ENCODE data around the gene SV2C.

The SV2C gene

GRCh38 chr5:76106149-76106548 lies 23.0 kb downstream of the SV2C start:
- no peak for DNase-seq

GRCh38 chr5:76111477-76112174 lies 28.4 kb downstream of the SV2C start:
- DNase-seq, result no peak

DNA sequence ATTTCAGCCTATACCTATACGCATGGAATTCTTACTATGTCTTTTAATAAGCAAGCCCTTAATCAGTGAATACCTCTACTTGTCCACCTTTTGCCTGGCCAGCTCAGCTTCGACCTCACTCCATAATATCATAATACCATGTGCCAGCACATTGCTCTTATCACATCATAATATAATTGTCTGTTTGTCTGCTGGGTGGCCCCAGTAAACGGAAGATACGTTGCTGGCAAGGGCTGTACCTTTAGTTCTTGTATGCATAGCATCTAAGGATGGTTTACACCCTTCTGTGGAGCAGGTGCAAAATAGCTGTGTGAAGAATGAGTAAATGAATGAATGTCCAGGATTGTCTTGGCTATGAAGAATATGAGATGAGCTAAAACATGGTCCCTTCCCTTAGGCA lies 29.9 kb downstream of the SV2C start:
- no peak for DNase-seq

DNA sequence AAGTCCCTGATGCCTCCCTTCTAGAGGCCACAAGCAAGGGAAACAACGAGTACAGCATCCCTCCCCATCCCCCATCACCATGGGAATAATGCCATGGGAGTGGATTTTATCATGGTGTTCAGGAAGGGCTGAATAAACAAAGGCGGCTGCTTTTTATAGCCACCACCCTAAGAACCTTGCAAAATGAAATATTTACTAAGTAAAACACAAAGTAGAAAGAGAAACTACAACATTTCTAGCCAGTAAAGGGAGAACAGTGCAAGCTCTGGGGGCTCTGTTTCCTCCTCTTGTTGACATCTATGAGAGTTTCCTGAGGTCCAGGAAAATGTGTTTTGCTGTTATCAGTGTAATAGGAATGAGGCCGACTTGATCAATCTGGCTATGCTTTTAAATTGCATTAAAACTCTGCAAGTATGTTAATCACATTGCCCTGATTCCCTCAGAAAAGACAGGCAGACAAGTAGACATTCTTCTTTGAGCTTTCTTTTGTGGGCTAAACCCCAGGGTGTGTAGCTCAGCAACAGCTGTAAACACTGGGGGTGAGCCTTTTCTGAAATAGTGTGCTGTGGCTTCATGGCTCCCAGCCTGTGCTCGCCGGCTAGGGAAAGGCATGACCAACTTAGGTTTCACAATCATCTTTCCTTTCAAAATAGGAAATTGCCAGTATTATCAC lies 31.1 kb downstream of the SV2C start:
- no peak for DNase-seq

DNA sequence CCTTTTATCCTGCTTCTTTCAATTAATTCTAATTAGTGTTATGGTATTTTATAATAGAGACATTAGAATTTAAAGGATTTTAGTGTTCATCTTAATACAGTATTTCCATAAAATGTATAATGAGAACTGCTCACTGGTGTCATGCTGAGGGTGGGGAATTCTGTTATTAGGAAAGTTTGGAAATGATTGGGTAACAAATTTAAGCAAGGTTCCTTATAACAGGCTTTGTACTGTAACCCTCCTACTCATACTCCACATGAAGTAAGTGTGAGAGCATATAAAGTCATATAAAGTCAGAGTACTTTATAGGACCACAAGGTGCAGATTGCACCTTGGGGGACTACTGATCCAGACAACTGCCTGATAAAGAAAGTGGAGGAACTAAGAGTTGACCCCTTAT lies 42.2 kb downstream of the SV2C start:
- no peak for DNase-seq

DNA sequence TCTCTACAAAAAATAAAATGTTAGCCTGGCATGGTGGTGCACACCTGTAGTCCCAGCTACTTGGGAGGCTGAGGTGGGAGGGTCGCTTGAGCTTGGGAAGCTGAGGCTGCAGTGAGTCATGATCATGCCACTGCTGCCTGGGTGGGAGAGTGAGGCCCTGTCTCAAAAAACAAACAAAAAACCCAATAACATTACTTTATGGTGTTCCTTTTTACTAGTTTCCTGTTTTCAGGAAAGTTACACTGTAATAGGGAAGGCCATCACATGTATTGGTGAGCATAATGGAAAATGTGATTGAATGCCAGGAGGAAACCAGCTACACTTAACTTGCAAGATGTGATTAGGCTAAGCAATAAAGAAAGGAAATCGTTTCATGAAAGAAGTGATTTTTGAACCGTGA lies 42.7 kb downstream of the SV2C start:
- no peak for DNase-seq

GRCh38 chr5:76134003-76134402 lies 50.8 kb downstream of the SV2C start:
- no peak for DNase-seq

- no peak for DNase-seq
These were observed 51.5 kb downstream of the SV2C start for GRCh38 chr5:76134646-76135045.

DNA sequence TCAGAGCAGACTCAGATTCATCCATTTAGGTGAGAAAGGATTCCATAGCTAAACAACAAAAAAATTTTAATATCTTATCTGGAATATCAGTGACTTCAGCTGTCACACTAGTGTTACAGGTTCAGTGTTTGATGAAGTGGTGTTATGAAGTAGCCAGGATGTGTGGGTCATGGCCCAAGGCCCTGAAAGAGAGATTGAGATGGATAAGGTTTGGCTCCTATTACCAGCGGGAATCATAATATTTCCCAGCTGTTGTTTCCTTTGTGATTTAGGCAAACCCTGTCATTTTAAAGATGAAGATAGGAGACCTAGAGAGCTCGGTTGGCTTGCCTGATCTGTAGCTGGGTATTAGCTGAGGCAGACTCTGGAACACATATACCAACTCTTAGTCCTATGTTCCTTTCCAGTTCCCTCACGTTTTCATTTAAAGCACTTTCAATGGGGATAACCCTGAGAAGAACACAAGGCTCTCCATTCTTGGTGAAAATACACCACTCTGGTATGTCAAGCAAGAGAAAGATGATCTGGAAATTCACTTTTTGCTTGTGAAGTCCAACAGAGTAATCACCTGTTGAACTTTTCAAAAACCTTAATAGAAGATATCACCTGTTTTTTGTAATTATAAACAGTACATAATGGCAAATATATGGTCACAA lies 54.8 kb downstream of the SV2C start:
- DNase-seq, result no peak

DNA sequence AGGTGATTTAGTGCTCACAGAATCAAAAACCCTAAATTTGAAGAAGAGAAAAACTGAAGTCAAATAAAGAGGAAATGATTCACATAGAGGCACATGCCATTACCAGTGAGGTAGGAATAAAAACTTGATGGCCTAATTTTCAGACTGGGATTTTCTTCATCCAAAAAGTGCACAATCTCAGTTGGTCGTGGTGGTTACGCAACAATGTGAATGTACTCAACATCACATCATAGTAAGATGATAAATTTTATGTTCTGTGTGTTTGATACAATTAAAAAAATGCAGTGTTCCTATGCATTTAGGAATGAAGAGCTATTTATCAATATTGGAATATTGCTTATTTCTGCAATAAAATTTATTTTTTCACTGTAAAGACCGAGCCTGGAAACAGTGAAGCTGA lies 60.7 kb downstream of the SV2C start:
- no peak for DNase-seq

DNA sequence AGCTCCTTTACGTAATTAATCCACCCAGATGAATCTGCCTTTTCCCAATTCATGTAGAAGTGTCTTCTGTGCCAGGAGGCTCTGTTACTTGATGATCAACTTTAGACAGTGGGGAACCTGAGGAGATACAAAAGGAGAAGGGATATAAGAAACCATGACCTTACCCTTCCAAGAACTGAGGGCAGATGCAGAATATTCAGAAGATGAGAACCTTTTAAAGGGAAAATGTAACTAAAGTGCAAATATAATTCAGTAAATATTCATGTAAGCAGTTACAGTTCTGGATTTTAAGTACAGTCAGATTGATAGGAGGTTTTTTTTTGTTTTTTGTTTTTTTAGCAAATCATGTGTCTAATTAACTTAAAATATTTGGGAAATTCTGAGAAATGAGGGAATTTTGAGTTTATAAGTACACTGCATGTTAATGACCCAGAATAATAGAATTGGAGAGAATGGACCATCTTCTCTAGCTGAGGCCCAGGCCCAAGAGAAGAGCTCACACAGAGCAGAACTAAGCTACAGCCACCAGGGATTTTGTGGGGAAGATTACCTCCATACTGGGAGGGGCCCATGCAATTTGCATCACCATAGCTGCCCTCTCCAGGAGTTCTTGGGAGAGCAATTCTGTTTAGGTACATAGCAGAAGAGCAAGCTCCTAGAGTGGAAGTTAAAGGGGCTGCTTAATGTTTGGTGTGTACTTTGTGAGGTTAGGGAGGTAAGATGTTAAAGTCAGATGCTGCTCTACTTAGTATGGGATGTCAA lies 61.5 kb downstream of the SV2C start:
- DNase-seq, result no peak

GRCh38 chr5:76145945-76146344 lies 62.8 kb downstream of the SV2C start:
- DNase-seq, result no peak

GRCh38 chr5:76149636-76150035 lies 66.5 kb downstream of the SV2C start:
- no peak for DNase-seq

DNA sequence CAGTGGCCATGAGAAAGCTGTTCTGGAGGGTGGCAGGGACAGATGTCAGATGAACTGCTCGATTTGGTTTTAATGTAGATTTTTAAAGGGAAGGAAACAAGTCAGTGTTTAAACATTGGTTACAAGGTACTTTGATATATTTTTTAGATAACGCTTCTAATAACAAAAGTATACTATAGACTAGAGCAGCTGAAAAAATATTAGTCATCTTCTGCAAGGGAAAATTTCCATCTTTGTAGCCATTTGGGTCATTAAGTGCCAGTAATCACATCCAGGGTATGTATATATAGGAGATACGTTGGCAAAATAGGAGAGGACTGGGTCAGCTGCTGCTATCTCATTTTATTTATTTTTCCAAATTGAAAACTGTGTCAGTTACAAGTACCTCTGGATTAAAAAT lies 69.0 kb downstream of the SV2C start:
- no peak for DNase-seq

GRCh38 chr5:76152700-76153099 lies 69.5 kb downstream of the SV2C start:
- no peak for DNase-seq

- no peak for DNase-seq
These were observed 70.1 kb downstream of the SV2C start for GRCh38 chr5:76153271-76153670.

- DNase-seq, result no peak
These were observed 71.0 kb downstream of the SV2C start for GRCh38 chr5:76154009-76154690.

DNA sequence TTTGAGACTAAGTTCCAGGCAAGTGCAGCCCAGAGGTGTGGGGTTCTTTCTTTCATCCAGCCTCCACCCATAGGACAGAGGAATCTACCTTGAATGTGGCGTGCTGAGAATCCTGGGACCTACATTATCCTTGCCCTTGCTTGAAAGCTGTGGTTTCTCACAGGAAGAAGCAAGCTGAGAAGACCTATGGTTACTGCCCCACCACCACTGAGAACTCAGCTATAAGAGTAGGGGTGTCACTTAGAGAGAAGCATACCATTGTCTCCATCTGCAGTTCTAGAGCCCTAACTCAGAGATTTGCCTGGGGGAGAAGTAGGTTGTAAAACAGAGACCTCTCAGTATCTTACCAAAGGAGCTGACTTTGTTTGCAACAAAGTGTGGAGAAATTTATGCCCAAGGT lies 72.4 kb downstream of the SV2C start:
- no peak for DNase-seq

DNA sequence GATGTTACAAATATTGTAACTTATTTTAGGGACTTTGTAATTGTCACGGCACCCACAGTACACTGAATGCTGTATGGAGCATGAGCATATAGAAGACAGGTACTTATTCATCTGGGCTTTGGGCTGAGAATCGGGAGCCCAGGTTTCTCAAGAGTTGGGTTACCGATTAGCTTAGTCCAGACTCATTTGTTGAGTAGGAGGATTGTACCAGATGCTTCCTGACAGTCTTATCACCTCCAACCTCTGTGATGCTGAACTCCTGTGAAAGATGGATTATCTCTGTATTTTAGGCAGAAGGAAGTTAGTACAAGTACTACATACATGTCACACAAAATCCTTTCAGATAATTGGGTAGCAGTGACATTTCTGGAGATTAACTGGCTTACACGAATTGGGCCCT lies 79.2 kb downstream of the SV2C start:
- DNase-seq, result no peak

- DNase-seq, result no peak
These were observed 80.0 kb downstream of the SV2C start for GRCh38 chr5:76163111-76163628.

DNA sequence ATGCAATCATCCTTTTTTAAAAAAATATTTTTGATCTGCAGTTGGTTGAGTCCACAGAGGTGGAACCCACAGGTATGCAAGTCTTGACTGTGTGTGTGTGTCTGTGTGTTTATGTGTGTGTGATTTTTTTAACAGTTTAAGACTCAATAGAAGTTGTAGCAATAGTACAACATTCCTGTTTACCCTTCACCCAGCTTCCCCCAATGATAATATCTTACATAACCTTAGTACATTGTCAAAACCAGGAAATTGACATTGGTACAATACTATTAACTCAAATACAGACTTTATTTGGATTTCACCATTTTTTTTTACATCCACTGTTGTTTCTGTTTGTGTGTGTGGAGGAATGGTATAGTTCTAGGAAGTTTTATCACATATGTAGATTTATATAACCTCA lies 81.8 kb downstream of the SV2C start:
- DNase-seq, result no peak

GRCh38 chr5:76165711-76166374 lies 82.7 kb downstream of the SV2C start:
- no peak for DNase-seq

Measured in CD4-positive, alpha-beta T cell treated with Interleukin-4 for 1 hour (primary cell).